Measurements from ENCODE around the gene ANKRD39.

GRCh38 chr2:96893289-96894150 is 35.7 kb upstream of the ANKRD39 start:
- no peak for TF ChIP-seq CTCF (conservative IDR thresholded peaks at IDR 0.05; ENCODE audit: low read depth, low read length)
- TF ChIP-seq EZH2 (IDR thresholded peaks at IDR 0.05; ENCODE audit: borderline replicate concordance, low read depth, low read length, poor library complexity, severe bottlenecking) = no peak

All from A673 (cell line).